Nephron (organoid): ENCODE measurements around the gene PCP4L1.
"Not testable (repeated sequence)": the region's sequence is repeated elsewhere in the genome, so short reads cannot be mapped to it uniquely, and the experiment has no call there.

Experiments
- H3K27ac Mint-ChIP-seq, 3 experiments: 2 replicates each; pipeline ENCODE4 v1.8.0; 2020; ENCODE audit warnings: mixed read lengths in 3 of 3, mild to moderate bottlenecking in 2 of 3, moderate library complexity in 1 of 3
- H3K27me3 Mint-ChIP-seq: 2 replicates; pipeline ENCODE4 v1.8.0; 2021; ENCODE audit warnings: low read depth, mild to moderate bottlenecking, moderate library complexity, mixed read lengths
- H3K36me3 Mint-ChIP-seq: 2 replicates; pipeline ENCODE4 v1.8.0; 2020; ENCODE audit warnings: low read depth, mixed read lengths
- H3K4me1 Mint-ChIP-seq: 2 replicates; pipeline ENCODE4 v1.8.0; 2020; ENCODE audit warnings: mixed read lengths
- H3K4me3 Mint-ChIP-seq, 3 experiments: 2 replicates each; pipeline ENCODE4 v1.8.0; 2020; ENCODE audit warnings: mild to moderate bottlenecking in 3 of 3, mixed read lengths in 3 of 3, moderate library complexity in 2 of 3
- H3K9me3 Mint-ChIP-seq: 2 replicates; pipeline ENCODE4 v1.8.0; 2020; ENCODE audit warnings: mixed read lengths
- CTCF ChIP-seq, 3 experiments: fragments of 200-600 bp; sonication (generic); IDR thresholded peaks; one replicate each; pipeline ENCODE4 v1.5.0; 2021; ENCODE audit warnings: antibody characterized with exemption in 3 of 3; ENCODE audit not compliant: unreplicated experiment in 3 of 3

PCP4L1 gene

GRCh38 chr1:161250829-161251228 is 7.7 kb upstream of the PCP4L1 start:
- no peak overlapping the region for H3K27ac Mint-ChIP-seq
- no peak overlapping the region for H3K4me3 Mint-ChIP-seq
- peaks cover 4% of the 10 kb centered on the region for H3K36me3 Mint-ChIP-seq
- no peaks in the 10 kb centered on the region for H3K4me1 Mint-ChIP-seq
- H3K27me3 Mint-ChIP-seq, result peaks cover 11% of the 10 kb centered on the region
- TF ChIP-seq CTCF (IDR thresholded peaks at IDR 0.05; ENCODE audit: unreplicated experiment in 3 of 3), result no peak
- peaks cover 17% of the 10 kb centered on the region for H3K9me3 Mint-ChIP-seq

GRCh38 chr1:161251579-161251978 is 7.0 kb upstream of the PCP4L1 start:
- H3K4me1 Mint-ChIP-seq, result no peaks in the 10 kb centered on the region
- TF ChIP-seq CTCF (IDR thresholded peaks at IDR 0.05; ENCODE audit: unreplicated experiment in 3 of 3), result no peak

GRCh38 chr1:161255302-161255701 is 3.2 kb upstream of the PCP4L1 start:
- Mint-ChIP-seq H3K36me3 (peaks cover 12% of the 10 kb centered on the region), H3K9me3 (peaks cover 36% of the 10 kb centered on the region), H3K27me3 (peaks cover 47% of the 10 kb centered on the region)
- H3K4me1 Mint-ChIP-seq, H3K27ac Mint-ChIP-seq, H3K4me3 Mint-ChIP-seq: not testable (repeated sequence)

More at GRCh38 chr1:161251579-161251978, 7.0 kb upstream of the PCP4L1 start:
- Mint-ChIP-seq H3K27me3 (peaks cover 12% of the 10 kb centered on the region), H3K9me3 (peaks cover 20% of the 10 kb centered on the region), H3K27ac (no peak overlapping the region), H3K4me3 (no peak overlapping the region), H3K36me3 (peaks cover 4% of the 10 kb centered on the region)

GRCh38 chr1:161255955-161256520 is 2.5 kb upstream of the PCP4L1 start:
- H3K4me3 Mint-ChIP-seq, H3K27ac Mint-ChIP-seq: not testable (repeated sequence)
- Mint-ChIP-seq H3K9me3 (peaks cover 34% of the 10 kb centered on the region), H3K36me3 (peaks cover 12% of the 10 kb centered on the region), H3K4me1 (peaks cover 13% of the 10 kb centered on the region), H3K27me3 (peaks cover 51% of the 10 kb centered on the region)

- peaks cover 12% of the 10 kb centered on the region for H3K36me3 Mint-ChIP-seq
- not testable (repeated sequence) for H3K27ac Mint-ChIP-seq
- peaks cover 59% of the 10 kb centered on the region for H3K27me3 Mint-ChIP-seq
Measured at GRCh38 chr1:161257109-161257508, 1.4 kb upstream of the PCP4L1 start.

GRCh38 chr1:161259345-161259702 is 779 bp downstream of the PCP4L1 start:
- H3K9me3 Mint-ChIP-seq, result peaks cover 33% of the 10 kb centered on the region
- H3K36me3 Mint-ChIP-seq, result peaks cover 12% of the 10 kb centered on the region
- no peak for TF ChIP-seq CTCF (IDR thresholded peaks at IDR 0.05; ENCODE audit: unreplicated experiment in 3 of 3)
- peaks cover 59% of the 10 kb centered on the region for H3K27me3 Mint-ChIP-seq
- H3K27ac Mint-ChIP-seq, result no peak overlapping the region
- peaks cover 23% of the 10 kb centered on the region for H3K4me1 Mint-ChIP-seq
- peak overlapping the region; percentile 70 to 82 (median 78) for H3K4me3 Mint-ChIP-seq

More at GRCh38 chr1:161257109-161257508, 1.4 kb upstream of the PCP4L1 start:
- Mint-ChIP-seq H3K9me3 (peaks cover 33% of the 10 kb centered on the region), H3K4me1 (peaks cover 23% of the 10 kb centered on the region)
- H3K4me3 Mint-ChIP-seq, result not testable (repeated sequence)

GRCh38 chr1:161259765-161260164 is 1.2 kb downstream of the PCP4L1 start:
- peak overlapping the region; percentile 70 to 82 (median 78) for H3K4me3 Mint-ChIP-seq
- H3K27ac Mint-ChIP-seq, result no peak overlapping the region
- TF ChIP-seq CTCF (IDR thresholded peaks at IDR 0.05; ENCODE audit: unreplicated experiment in 3 of 3), result no peak
- H3K9me3 Mint-ChIP-seq, result peaks cover 33% of the 10 kb centered on the region
- H3K4me1 Mint-ChIP-seq, result peaks cover 23% of the 10 kb centered on the region
- peaks cover 12% of the 10 kb centered on the region for H3K36me3 Mint-ChIP-seq
- H3K27me3 Mint-ChIP-seq, result peaks cover 59% of the 10 kb centered on the region
